ENCODE data around the gene MRAS.

The MRAS gene

GRCh38 chr3:138347960-138348753 lies at the start of gene MRAS:
Gene MRAS (plus strand): TSS chr3:138348579. CDS start chr3:138372884, 24,305 bp downstream.
- in situ Hi-C loops (cut with HindIII; ENCODE audit: low sequenced_read_pairs) = no loop called here
- TF ChIP-seq, protein P1, sequence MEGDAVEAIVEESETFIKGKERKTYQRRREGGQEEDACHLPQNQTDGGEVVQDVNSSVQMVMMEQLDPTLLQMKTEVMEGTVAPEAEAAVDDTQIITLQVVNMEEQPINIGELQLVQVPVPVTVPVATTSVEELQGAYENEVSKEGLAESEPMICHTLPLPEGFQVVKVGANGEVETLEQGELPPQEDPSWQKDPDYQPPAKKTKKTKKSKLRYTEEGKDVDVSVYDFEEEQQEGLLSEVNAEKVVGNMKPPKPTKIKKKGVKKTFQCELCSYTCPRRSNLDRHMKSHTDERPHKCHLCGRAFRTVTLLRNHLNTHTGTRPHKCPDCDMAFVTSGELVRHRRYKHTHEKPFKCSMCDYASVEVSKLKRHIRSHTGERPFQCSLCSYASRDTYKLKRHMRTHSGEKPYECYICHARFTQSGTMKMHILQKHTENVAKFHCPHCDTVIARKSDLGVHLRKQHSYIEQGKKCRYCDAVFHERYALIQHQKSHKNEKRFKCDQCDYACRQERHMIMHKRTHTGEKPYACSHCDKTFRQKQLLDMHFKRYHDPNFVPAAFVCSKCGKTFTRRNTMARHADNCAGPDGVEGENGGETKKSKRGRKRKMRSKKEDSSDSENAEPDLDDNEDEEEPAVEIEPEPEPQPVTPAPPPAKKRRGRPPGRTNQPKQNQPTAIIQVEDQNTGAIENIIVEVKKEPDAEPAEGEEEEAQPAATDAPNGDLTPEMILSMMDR (IDR thresholded peaks at IDR 0.05; ENCODE audit: low read depth, low read length) = peak; percentile 40
- peak within 1 kb of the TSS; percentile 54 for H3K4me3 ChIP-seq (ENCODE audit: low read depth, low read length)
- DNase-seq (ENCODE audit: low read depth, low spot score) = peak; percentile 75

DNA sequence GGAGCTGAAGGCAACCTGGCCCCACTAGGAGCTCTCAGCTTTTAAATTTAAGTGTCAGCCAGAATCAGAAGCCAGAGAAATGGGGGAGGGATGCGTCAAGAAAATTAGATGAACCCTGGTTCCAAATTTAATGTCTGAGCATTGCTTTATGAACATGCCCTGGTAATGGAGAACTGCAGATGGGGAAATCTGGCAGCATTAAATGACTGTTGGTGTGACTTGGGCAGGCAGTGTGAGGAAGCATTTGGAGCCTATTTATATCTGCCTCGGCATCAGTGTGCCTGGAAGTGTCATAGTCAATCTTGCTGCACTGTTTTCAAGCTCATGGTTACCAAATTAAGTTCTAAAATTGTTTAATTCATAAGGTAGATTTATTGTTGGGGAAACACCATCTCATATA lies 47.7 kb upstream of the MRAS start:
- no peak overlapping the region for H3K4me3 ChIP-seq (ENCODE audit: low read depth, low read length)
- TF ChIP-seq, protein P1 (IDR thresholded peaks at IDR 0.05; ENCODE audit: low read depth, low read length) = no peak
- no peak for DNase-seq (ENCODE audit: low read depth, low spot score)
- in situ Hi-C loops (cut with HindIII; ENCODE audit: low sequenced_read_pairs) = no loop called here

DNA sequence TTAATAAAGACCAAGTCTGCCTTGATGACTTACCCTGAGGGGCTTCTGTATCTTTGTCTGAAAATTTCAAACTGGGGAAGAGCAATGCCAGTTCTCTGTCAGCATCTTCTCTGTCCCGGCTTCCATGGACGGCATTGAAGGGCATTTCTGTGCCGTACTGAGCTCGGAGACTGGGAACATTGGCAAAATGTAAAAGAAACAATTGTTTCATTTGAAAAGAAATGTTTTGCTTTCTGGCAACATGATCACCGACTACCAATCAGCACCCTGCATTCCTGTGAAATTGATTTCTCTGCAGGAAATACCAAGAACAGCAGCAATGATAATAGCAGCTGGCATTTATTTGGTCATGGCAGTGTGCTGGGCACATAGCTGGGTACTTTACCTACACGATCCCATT lies 44.9 kb upstream of the MRAS start:
- in situ Hi-C loops (cut with HindIII; ENCODE audit: low sequenced_read_pairs) = no loop called here
- TF ChIP-seq, protein P1 (IDR thresholded peaks at IDR 0.05; ENCODE audit: low read depth, low read length) = no peak
- no peak overlapping the region for H3K4me3 ChIP-seq (ENCODE audit: low read depth, low read length)
- DNase-seq (ENCODE audit: low read depth, low spot score) = no peak

- DNase-seq (ENCODE audit: low read depth, low spot score) = no peak
- in situ Hi-C loops (cut with HindIII; ENCODE audit: low sequenced_read_pairs) = no loop called here
- TF ChIP-seq, protein P1 (IDR thresholded peaks at IDR 0.05; ENCODE audit: low read depth, low read length) = no peak
- no peak overlapping the region for H3K4me3 ChIP-seq (ENCODE audit: low read depth, low read length)
Measured at GRCh38 chr3:138307899-138308298, 40.5 kb upstream of the MRAS start.

DNA sequence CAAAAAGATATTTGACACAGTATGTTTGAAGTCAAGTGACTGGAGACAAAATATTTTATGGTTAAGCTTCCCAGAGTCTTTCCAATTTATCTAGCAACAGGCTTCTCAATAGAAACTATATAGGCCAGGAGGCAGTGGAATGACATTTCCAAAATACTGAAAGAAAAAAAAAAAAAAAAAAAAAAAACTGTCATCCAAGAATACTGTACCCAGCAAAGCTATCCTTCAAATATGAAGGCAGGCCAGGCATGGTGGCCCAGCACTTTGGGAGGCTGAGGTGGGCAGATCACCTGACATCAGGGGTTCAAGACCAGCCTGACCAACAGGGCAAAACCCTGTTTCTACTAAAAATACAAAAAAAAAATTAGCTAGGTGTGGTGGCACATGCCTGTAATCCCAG lies 39.6 kb upstream of the MRAS start:
- TF ChIP-seq, protein P1 (IDR thresholded peaks at IDR 0.05; ENCODE audit: low read depth, low read length) = no peak
- in situ Hi-C loops (cut with HindIII; ENCODE audit: low sequenced_read_pairs) = no loop called here
- no peak for DNase-seq (ENCODE audit: low read depth, low spot score)

GRCh38 chr3:138310494-138310893 lies 37.9 kb upstream of the MRAS start:
- DNase-seq (ENCODE audit: low read depth, low spot score) = no peak
- in situ Hi-C loops (cut with HindIII; ENCODE audit: low sequenced_read_pairs) = no loop called here
- no peak overlapping the region for H3K4me3 ChIP-seq (ENCODE audit: low read depth, low read length)
- TF ChIP-seq, protein P1 (IDR thresholded peaks at IDR 0.05; ENCODE audit: low read depth, low read length) = no peak

More for the DNA sequence above, 39.6 kb upstream of the MRAS start:
- H3K4me3 ChIP-seq (ENCODE audit: low read depth, low read length) = no peak overlapping the region

Data from astrocyte of the spinal cord (primary cell).